Kidney epithelial cell (primary cell): ENCODE data around the gene TUBB. TPM values are rescaled to one million over a fixed set of nuclear protein-coding genes. Genes with fewer than 3 reads are reported as not detected.
A peak's percentile ranks its signal among the peaks of the same experiment; 100 is the strongest.

Source experiments
- DNase-seq: peaks from one replicate; pipeline ENCODE4 v3.0.0-alpha.2; 2010; ENCODE audit warnings: low read depth
- H3K27me3 ChIP-seq: 2 replicates; pipeline ENCODE4 v1.6.0; 2011; ENCODE audit warnings: low read length; ENCODE audit not compliant: control insufficient read depth, insufficient read depth
- H3K36me3 ChIP-seq: 2 replicates; pipeline ENCODE4 v1.5.1; 2011; ENCODE audit warnings: low read length; ENCODE audit not compliant: control insufficient read depth, insufficient read depth
- H3K4me3 ChIP-seq: 2 replicates; pipeline ENCODE4 v1.5.1; 2011; ENCODE audit warnings: low read depth, mild to moderate bottlenecking, control low read depth, low read length
- total RNA-seq: library from RNA; depleted of rRNA; stranded (reverse); fragments of >200 nt; gene quantifications from 2 replicates; pipeline ENCODE4 v1.2.3, GENCODE V29; 2015
- TF ChIP-seq, protein P1 (sequence below): IDR thresholded peaks from 2 replicates; pipeline ENCODE4 v1.5.1; 2011; ENCODE audit warnings: mild to moderate bottlenecking, moderate library complexity, low read length, control low read depth, inconsistent platforms; ENCODE audit not compliant: insufficient read depth, poor library complexity, severe bottlenecking

The TUBB gene
- total RNA-seq, 1 donor from 2014 or later = 808 TPM

DNA sequence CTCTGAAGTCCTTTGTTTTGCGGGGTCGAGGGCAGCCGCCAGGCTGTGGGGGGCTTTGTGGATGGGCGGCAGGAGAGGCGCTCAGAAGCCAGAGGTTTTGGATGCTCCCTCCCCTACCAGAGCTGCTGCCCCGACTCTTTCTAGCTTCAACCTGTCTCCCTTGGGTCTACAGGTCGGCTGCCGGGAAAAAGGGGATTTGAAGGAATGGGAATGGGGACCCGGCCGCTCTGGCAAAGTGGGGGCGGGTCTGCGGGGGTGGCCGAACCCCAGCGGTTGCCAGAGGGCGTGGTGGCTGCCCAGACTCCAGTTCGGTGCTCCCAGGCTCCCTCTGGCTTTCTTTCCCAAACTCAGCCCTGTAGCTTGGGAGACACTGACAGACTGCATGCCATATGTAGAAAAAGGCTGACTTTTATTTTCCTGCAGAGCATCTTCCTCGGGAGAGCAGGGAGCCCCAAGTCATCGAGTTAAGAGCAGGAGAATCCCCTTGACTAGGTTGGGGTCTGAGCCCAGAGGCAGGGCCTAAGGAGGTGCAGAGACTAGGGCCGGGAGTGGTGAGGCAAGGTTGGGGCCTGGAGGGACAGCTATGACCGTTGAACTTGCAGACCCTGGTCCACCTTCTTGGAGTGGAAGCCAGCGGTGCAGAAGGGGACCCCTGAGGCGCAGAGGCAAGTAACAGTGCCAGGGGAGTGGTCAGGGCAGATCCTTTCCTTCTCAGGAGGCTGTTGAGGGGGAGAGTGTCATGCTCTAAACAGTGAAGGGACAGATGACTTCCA, 32.3 kb upstream of the TUBB start:
- TF ChIP-seq, protein P1, sequence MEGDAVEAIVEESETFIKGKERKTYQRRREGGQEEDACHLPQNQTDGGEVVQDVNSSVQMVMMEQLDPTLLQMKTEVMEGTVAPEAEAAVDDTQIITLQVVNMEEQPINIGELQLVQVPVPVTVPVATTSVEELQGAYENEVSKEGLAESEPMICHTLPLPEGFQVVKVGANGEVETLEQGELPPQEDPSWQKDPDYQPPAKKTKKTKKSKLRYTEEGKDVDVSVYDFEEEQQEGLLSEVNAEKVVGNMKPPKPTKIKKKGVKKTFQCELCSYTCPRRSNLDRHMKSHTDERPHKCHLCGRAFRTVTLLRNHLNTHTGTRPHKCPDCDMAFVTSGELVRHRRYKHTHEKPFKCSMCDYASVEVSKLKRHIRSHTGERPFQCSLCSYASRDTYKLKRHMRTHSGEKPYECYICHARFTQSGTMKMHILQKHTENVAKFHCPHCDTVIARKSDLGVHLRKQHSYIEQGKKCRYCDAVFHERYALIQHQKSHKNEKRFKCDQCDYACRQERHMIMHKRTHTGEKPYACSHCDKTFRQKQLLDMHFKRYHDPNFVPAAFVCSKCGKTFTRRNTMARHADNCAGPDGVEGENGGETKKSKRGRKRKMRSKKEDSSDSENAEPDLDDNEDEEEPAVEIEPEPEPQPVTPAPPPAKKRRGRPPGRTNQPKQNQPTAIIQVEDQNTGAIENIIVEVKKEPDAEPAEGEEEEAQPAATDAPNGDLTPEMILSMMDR = peak; percentile 23
- no peaks in the 10 kb centered on the region for H3K27me3 ChIP-seq
- peaks cover 1% of the 10 kb centered on the region for H3K36me3 ChIP-seq
- DNase-seq = no peak
- peak overlapping the region; percentile 85 for H3K4me3 ChIP-seq

DNA sequence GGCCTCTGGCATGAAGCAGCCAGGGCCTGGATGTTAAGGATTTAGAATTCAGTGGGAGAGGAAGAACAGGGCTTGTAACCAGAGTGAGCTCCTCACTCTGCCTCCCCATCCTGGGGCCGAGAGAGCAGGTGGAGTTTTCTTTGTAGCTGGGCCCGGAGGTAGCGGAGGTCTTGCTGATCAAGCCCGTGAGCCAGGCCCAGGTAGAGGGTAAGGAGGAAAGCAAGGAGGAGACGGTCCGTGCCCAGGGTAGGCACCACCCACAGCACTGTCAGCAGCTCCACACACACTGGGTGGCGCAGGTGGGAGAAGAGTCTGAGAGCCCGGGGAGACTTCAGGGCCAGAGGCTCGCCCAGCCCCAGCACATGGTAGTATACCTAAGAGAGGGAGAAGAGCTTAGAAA, 31.6 kb upstream of the TUBB start:
- TF ChIP-seq, protein P1 = no peak

DNA sequence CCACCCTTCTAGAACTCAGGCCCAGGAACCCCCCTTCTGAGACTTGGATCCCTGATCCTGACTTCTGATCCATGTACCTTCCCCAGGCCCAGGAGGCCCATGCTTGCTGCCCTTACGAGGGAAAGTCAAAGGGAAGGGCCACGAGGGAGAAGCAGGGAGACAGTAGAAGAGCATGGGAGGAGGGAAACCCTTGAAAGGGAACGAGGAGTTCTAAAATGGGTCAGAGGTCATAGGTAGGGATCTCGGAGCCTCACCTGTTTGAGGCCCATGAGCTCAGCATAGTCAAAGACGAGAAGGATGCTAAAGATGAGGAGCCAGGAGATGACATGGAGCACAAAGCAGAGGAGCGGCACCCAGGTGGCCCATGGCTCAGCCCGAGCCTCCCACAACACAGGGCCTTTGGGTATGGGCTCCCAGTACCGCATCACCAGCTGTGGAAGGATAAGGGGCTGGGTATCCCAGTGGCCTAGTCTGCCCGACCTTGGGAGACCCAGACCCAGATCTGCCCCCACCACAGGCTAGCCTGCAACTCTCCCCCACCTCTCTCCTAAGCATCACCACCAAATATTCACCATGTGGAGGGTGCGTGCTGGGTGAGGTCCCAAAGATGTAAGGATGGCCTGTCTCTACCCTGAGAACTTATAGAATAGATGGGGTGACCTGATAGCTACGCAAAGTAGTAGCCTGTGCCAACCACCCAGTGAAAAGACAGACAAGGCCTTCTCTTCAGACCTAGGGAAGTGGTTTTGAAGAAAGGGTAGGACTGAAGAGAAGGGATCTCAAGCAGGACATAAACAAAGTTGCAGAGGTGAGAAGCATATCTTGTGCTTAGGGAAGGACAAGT, 30.9 kb upstream of the TUBB start:
- DNase-seq = no peak
- H3K36me3 ChIP-seq = peaks cover 1% of the 10 kb centered on the region
- no peaks in the 10 kb centered on the region for H3K27me3 ChIP-seq
- no peak overlapping the region for H3K4me3 ChIP-seq
- TF ChIP-seq, protein P1 = no peak

More for the DNA sequence above, 31.6 kb upstream of the TUBB start:
- peak overlapping the region; percentile 85 for H3K4me3 ChIP-seq
- no peaks in the 10 kb centered on the region for H3K27me3 ChIP-seq
- DNase-seq = no peak
- peaks cover 1% of the 10 kb centered on the region for H3K36me3 ChIP-seq

DNA sequence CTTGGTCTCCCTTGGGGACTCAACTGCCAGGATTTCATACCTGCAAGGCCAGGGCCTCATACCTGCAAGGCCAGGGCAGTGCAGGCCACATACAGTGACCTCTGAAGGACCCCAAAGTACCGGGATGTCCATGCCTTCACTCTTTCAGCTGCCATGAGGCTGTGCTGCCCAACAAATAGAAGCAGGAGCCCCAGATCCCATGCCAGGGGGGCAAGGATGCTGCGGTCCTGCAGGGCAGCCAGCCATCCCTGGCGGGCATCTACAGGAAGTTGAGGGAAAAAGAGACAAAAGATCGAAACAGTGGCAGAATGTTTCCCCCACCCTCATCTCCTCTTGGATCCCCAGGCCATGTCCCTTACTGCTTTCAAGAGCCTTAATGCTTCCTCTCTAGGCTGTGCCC, 30.2 kb upstream of the TUBB start:
- Histone ChIP-seq H3K27me3 (no peaks in the 10 kb centered on the region), H3K4me3 (peak overlapping the region; percentile 85), H3K36me3 (no peaks in the 10 kb centered on the region)
- no peak for DNase-seq
- TF ChIP-seq, protein P1 = no peak

DNA sequence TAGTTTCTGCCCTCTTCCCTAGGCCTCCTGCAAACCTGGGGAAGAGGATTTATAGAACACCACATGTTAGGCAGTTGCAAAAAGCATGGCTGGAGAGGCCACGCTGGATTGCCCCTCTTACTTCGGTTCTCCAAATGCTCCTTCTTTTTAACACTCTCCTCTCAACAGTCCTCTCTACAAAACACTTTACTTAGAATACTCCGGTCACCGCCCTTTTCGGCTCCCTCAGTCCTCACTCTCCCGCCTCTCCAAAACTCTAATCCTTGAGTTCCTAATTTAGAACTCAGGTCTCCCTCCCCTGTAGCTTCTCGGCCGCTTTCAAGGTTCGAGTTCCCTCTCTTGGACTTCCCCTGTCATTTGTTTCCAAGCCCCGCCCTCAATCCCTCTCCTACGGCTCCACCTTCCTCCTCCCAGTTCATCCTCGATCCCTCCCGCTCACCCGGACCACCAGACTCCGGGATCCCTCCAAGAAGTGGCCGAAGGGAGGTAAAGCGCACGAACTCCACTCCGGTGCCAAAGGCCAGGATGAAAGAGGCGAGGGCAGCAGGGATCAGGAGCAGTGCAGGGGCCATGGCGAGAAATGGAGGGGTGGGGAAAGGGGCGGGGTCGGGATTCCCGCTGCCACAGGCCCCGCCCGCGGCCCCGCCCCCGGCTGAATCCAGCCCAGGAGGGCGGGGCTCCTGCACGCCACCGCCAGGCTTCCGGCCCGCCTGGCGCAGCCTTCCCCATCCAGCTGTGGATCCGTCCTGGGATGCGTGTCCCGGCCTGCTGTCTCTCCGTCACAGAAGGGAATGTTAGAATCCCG, 29.5 kb upstream of the TUBB start, which contains the start of gene NRM:
NRM (minus strand) TSS at position 582 of the 805 bp plus-strand sequence; CDS start at position 572, 10 bp downstream.
- TF ChIP-seq, protein P1 = no peak
- peak within 1 kb of the TSS; percentile 85 for H3K4me3 ChIP-seq
- DNase-seq = no peak
- H3K36me3 ChIP-seq = no peaks in the 10 kb centered on the region
- no peaks in the 10 kb centered on the region for H3K27me3 ChIP-seq
